Memory B cell (primary cell): ENCODE measurements around the gene PIGR.

Experiments used
- ATAC-seq: fragments of 150-1000 bp; cut with Tn5 transposase; 2 replicates; pipeline ENCODE4 v1.10.0; 2021; ENCODE audit warnings: low read depth, mild to moderate bottlenecking, moderate library complexity
- DNase-seq, 2 donors: peaks; one replicate each; pipeline ENCODE4 v3.0.0; 2022; ENCODE audit warnings: low spot score in 2 of 2
- H3K27ac Mint-ChIP-seq: one replicate; pipeline ENCODE4 v1.8.0; 2022; ENCODE audit warnings: mild to moderate bottlenecking, moderate library complexity, mixed read lengths
- H3K27me3 Mint-ChIP-seq: one replicate; pipeline ENCODE4 v1.8.0; 2022; ENCODE audit warnings: mixed read lengths
- H3K36me3 Mint-ChIP-seq: one replicate; pipeline ENCODE4 v1.8.0; 2022; ENCODE audit warnings: mild to moderate bottlenecking, mixed read lengths
- H3K4me1 Mint-ChIP-seq: one replicate; pipeline ENCODE4 v1.8.0; 2022; ENCODE audit warnings: mixed read lengths
- H3K4me3 Mint-ChIP-seq: one replicate; pipeline ENCODE4 v1.8.0; 2022; ENCODE audit warnings: mild to moderate bottlenecking, moderate library complexity, mixed read lengths
- H3K9me3 Mint-ChIP-seq: one replicate; pipeline ENCODE4 v1.8.0; 2022; ENCODE audit warnings: mixed read lengths

Gene PIGR

GRCh38 chr1:206969090-206969489 is 22.8 kb upstream of the PIGR start:
- Mint-ChIP-seq H3K9me3 (no peaks in the 10 kb centered on the region), H3K27ac (no peak overlapping the region), H3K4me3 (no peak overlapping the region), H3K27me3 (peaks cover 2% of the 10 kb centered on the region), H3K36me3 (no peaks in the 10 kb centered on the region), H3K4me1 (peaks cover 8% of the 10 kb centered on the region)
- ATAC-seq (no peak), DNase-seq (no peak)

GRCh38 chr1:206967096-206967849 is 21.0 kb upstream of the PIGR start:
- no peak overlapping the region for H3K4me3 Mint-ChIP-seq
- no peak for ATAC-seq

GRCh38 chr1:206965781-206966180 is 19.5 kb upstream of the PIGR start:
- no peak overlapping the region for H3K27ac Mint-ChIP-seq
- no peak for ATAC-seq
- DNase-seq: no peak
- H3K4me1 Mint-ChIP-seq: peaks cover 16% of the 10 kb centered on the region
- H3K9me3 Mint-ChIP-seq: no peaks in the 10 kb centered on the region
- no peaks in the 10 kb centered on the region for H3K36me3 Mint-ChIP-seq
- no peak overlapping the region for H3K4me3 Mint-ChIP-seq
- no peaks in the 10 kb centered on the region for H3K27me3 Mint-ChIP-seq

More at GRCh38 chr1:206967096-206967849, 21.0 kb upstream of the PIGR start:
- no peak overlapping the region for H3K27ac Mint-ChIP-seq
- no peaks in the 10 kb centered on the region for H3K36me3 Mint-ChIP-seq
- H3K9me3 Mint-ChIP-seq: no peaks in the 10 kb centered on the region
- H3K27me3 Mint-ChIP-seq: peaks cover 2% of the 10 kb centered on the region
- peaks cover 13% of the 10 kb centered on the region for H3K4me1 Mint-ChIP-seq
- no peak for DNase-seq

- H3K27ac Mint-ChIP-seq: no peak overlapping the region
- ATAC-seq: no peak
- no peak overlapping the region for H3K4me3 Mint-ChIP-seq
- no peaks in the 10 kb centered on the region for H3K9me3 Mint-ChIP-seq
- peaks cover 16% of the 10 kb centered on the region for H3K4me1 Mint-ChIP-seq
- no peak for DNase-seq
- no peaks in the 10 kb centered on the region for H3K27me3 Mint-ChIP-seq
- H3K36me3 Mint-ChIP-seq: no peaks in the 10 kb centered on the region
These were observed 17.5 kb upstream of the PIGR start for GRCh38 chr1:206963740-206964139.

GRCh38 chr1:206963119-206963712 is 16.9 kb upstream of the PIGR start:
- Mint-ChIP-seq H3K27ac (no peak overlapping the region), H3K9me3 (no peaks in the 10 kb centered on the region)
- ATAC-seq: no peak

GRCh38 chr1:206962272-206962671 is 16.0 kb upstream of the PIGR start:
- DNase-seq: no peak
- peaks cover 10% of the 10 kb centered on the region for H3K4me1 Mint-ChIP-seq
- no peak overlapping the region for H3K27ac Mint-ChIP-seq
- H3K27me3 Mint-ChIP-seq: no peaks in the 10 kb centered on the region
- ATAC-seq: no peak
- no peaks in the 10 kb centered on the region for H3K9me3 Mint-ChIP-seq
- H3K4me3 Mint-ChIP-seq: no peak overlapping the region
- no peaks in the 10 kb centered on the region for H3K36me3 Mint-ChIP-seq

More at GRCh38 chr1:206963119-206963712, 16.9 kb upstream of the PIGR start:
- H3K36me3 Mint-ChIP-seq: no peaks in the 10 kb centered on the region
- H3K4me3 Mint-ChIP-seq: no peak overlapping the region
- no peak for DNase-seq
- H3K4me1 Mint-ChIP-seq: peaks cover 16% of the 10 kb centered on the region
- H3K27me3 Mint-ChIP-seq: no peaks in the 10 kb centered on the region

- DNase-seq: no peak
- Mint-ChIP-seq H3K36me3 (no peaks in the 10 kb centered on the region), H3K4me1 (peaks cover 8% of the 10 kb centered on the region), H3K4me3 (no peak overlapping the region), H3K9me3 (no peaks in the 10 kb centered on the region), H3K27me3 (no peaks in the 10 kb centered on the region), H3K27ac (no peak overlapping the region)
- ATAC-seq: no peak
These were observed 15.4 kb upstream of the PIGR start for GRCh38 chr1:206961668-206962067.

GRCh38 chr1:206960676-206961386 is 14.6 kb upstream of the PIGR start:
- DNase-seq: no peak
- H3K4me3 Mint-ChIP-seq: no peak overlapping the region
- no peaks in the 10 kb centered on the region for H3K9me3 Mint-ChIP-seq
- no peak for ATAC-seq
- H3K36me3 Mint-ChIP-seq: no peaks in the 10 kb centered on the region
- H3K27ac Mint-ChIP-seq: no peak overlapping the region
- peaks cover 2% of the 10 kb centered on the region for H3K27me3 Mint-ChIP-seq
- peaks cover 8% of the 10 kb centered on the region for H3K4me1 Mint-ChIP-seq

GRCh38 chr1:206958144-206958543 is 11.9 kb upstream of the PIGR start:
- H3K36me3 Mint-ChIP-seq: no peaks in the 10 kb centered on the region
- H3K27ac Mint-ChIP-seq: no peak overlapping the region
- peaks cover 15% of the 10 kb centered on the region for H3K4me1 Mint-ChIP-seq
- peaks cover 2% of the 10 kb centered on the region for H3K27me3 Mint-ChIP-seq
- no peak for DNase-seq
- ATAC-seq: no peak
- H3K9me3 Mint-ChIP-seq: no peaks in the 10 kb centered on the region
- H3K4me3 Mint-ChIP-seq: no peak overlapping the region

- Mint-ChIP-seq H3K9me3 (no peaks in the 10 kb centered on the region), H3K27me3 (peaks cover 2% of the 10 kb centered on the region), H3K4me3 (no peak overlapping the region), H3K4me1 (peaks cover 13% of the 10 kb centered on the region), H3K36me3 (no peaks in the 10 kb centered on the region), H3K27ac (no peak overlapping the region)
- ATAC-seq (no peak), DNase-seq (no peak)
These were observed 11.4 kb upstream of the PIGR start for GRCh38 chr1:206957639-206958038.

- no peak for DNase-seq
- Mint-ChIP-seq H3K27ac (no peak overlapping the region), H3K36me3 (no peaks in the 10 kb centered on the region), H3K9me3 (no peaks in the 10 kb centered on the region), H3K27me3 (peaks cover 2% of the 10 kb centered on the region), H3K4me3 (no peak overlapping the region), H3K4me1 (peaks cover 16% of the 10 kb centered on the region)
- ATAC-seq: no peak
These were observed 9.5 kb upstream of the PIGR start for GRCh38 chr1:206955476-206956451.

GRCh38 chr1:206954459-206955342 is 8.4 kb upstream of the PIGR start:
- Mint-ChIP-seq H3K36me3 (peaks cover 4% of the 10 kb centered on the region), H3K27ac (no peak overlapping the region), H3K9me3 (no peaks in the 10 kb centered on the region), H3K4me3 (no peak overlapping the region), H3K27me3 (peaks cover 2% of the 10 kb centered on the region), H3K4me1 (peaks cover 16% of the 10 kb centered on the region)
- ATAC-seq (no peak), DNase-seq (no peak)

- Mint-ChIP-seq H3K4me3 (no peak overlapping the region), H3K27ac (no peak overlapping the region), H3K4me1 (peaks cover 16% of the 10 kb centered on the region), H3K9me3 (no peaks in the 10 kb centered on the region), H3K27me3 (peaks cover 2% of the 10 kb centered on the region), H3K36me3 (peaks cover 4% of the 10 kb centered on the region)
- no peak for DNase-seq
- no peak for ATAC-seq
These were observed 7.4 kb upstream of the PIGR start for GRCh38 chr1:206953626-206954025.
